Neural crest cell (in vitro differentiated cells): ENCODE measurements around the gene CDC42BPB. TPM values are rescaled to one million over a fixed set of nuclear protein-coding genes. Genes with fewer than 3 reads are reported as not detected.

Experiments
- DNase-seq: peaks from one replicate; pipeline ENCODE4 v3.0.0; 2021; ENCODE audit warnings: low read depth, mixed read lengths, low spot score
- H3K27ac Mint-ChIP-seq: one replicate; pipeline ENCODE4 v1.8.0; 2021; ENCODE audit warnings: mild to moderate bottlenecking, mixed read lengths; ENCODE audit not compliant: unreplicated experiment
- H3K27me3 Mint-ChIP-seq: 2 replicates; pipeline ENCODE4 v1.8.0; 2021; ENCODE audit warnings: low read depth, mild to moderate bottlenecking, mixed read lengths
- H3K36me3 Mint-ChIP-seq: 2 replicates; pipeline ENCODE4 v1.8.0; 2021; ENCODE audit warnings: low read depth, mild to moderate bottlenecking, mixed read lengths
- H3K4me1 Mint-ChIP-seq: 2 replicates; pipeline ENCODE4 v1.8.0; 2021; ENCODE audit warnings: mixed read lengths
- H3K4me3 Mint-ChIP-seq: one replicate; pipeline ENCODE4 v1.8.0; 2021; ENCODE audit warnings: mild to moderate bottlenecking, mixed read lengths
- H3K9me3 Mint-ChIP-seq: 2 replicates; pipeline ENCODE4 v1.8.0; 2021; ENCODE audit warnings: mixed read lengths
- CTCF ChIP-seq: fragments of 200-600 bp; sonication (generic); conservative IDR thresholded peaks from 2 replicates; pipeline ENCODE4 v1.5.0; 2021; ENCODE audit warnings: antibody characterized with exemption, mild to moderate bottlenecking
- total RNA-seq: library from RNA; stranded (reverse); gene quantifications from 2 replicates; pipeline ENCODE4 v1.2.1, GENCODE V29; 2021

CDC42BPB gene
- total RNA-seq, 1 donor from 2014 or later = 94.8 TPM

GRCh38 chr14:102935756-102936155 lies 121.6 kb downstream of the CDC42BPB start:
- no peak for TF ChIP-seq CTCF
- DNase-seq = no peak
- Mint-ChIP-seq H3K9me3 (no peaks in the 10 kb centered on the region), H3K4me3 (no peak overlapping the region), H3K27me3 (peaks cover 18% of the 10 kb centered on the region), H3K4me1 (peaks cover 7% of the 10 kb centered on the region), H3K27ac (no peak overlapping the region), H3K36me3 (peaks cover 11% of the 10 kb centered on the region)

DNA sequence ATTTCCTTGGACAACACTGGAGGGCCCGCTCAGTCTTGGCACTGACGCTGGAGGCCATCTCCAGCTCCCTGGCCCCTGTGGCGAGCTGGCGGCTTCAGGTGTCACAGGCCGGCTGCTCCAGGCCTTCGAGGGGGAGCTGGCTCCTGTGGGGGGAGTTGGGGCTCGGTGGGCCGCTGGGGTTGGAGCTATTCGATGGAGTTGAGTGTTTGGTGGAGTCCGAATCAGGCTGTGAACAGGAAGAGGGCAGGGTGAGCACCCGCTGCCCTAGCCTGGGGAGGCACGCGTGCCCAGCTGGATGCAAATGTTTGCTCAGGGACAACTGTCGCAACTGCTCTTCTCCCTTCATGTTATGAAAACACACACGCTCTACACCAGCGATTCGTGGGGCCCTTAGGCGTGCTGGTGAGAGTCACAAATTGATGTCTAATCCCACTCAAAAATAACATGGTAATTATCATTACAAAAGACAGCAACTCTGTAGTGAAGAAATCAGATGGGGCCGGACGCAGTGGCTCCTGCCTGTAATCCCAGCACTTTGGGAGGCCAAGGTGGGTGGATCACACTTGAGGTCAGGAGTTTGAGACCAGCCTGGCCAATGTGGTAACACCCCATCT lies 123.6 kb downstream of the CDC42BPB start:
- no peak for DNase-seq
- no peak overlapping the region for H3K4me3 Mint-ChIP-seq
- no peak overlapping the region for H3K27ac Mint-ChIP-seq
- no peak for TF ChIP-seq CTCF
- H3K9me3 Mint-ChIP-seq = no peaks in the 10 kb centered on the region
- H3K4me1 Mint-ChIP-seq = peaks cover 7% of the 10 kb centered on the region
- peaks cover 8% of the 10 kb centered on the region for H3K36me3 Mint-ChIP-seq
- H3K27me3 Mint-ChIP-seq = peaks cover 26% of the 10 kb centered on the region

DNA sequence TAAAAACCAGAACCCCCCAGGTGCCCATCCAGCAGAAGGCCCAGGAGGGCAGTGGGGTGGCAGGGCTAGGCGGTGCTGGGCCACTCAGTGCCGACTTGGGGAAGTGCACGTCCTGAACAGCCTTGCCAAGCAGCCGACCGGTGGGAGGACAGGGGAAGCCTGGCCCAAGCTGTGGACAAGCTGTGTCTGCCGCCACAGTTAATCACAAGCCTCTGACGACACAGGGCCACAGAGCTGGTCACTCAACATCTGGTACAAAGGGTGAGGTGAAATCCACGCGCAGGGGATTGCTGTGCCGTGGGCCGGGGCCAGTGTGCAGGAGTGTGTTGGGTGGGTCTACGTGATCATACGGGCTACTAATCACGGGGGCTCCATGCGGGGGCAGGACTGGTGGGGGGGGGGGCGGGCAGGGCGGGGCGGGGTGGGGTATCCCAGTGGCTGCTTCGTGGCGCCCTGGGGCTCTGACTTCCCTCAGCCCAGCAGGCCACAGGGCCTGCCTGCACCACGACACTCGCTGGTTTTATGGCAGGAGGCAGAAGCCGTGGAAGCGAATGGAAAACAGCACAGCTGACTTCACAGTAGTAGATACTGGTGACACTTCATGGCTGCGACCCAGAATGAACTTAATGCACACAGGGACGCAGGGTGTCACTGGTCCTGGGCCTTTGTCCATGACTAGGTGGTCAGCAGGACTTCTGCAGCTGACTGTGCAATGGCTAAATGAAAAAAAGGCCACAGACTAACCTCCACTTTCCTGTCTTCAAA lies 124.7 kb downstream of the CDC42BPB start:
- no peak overlapping the region for H3K4me3 Mint-ChIP-seq
- no peak for DNase-seq
- peaks cover 37% of the 10 kb centered on the region for H3K27me3 Mint-ChIP-seq
- no peak overlapping the region for H3K27ac Mint-ChIP-seq
- H3K36me3 Mint-ChIP-seq = peaks cover 8% of the 10 kb centered on the region
- TF ChIP-seq CTCF = no peak
- no peaks in the 10 kb centered on the region for H3K9me3 Mint-ChIP-seq
- peaks cover 7% of the 10 kb centered on the region for H3K4me1 Mint-ChIP-seq

DNA sequence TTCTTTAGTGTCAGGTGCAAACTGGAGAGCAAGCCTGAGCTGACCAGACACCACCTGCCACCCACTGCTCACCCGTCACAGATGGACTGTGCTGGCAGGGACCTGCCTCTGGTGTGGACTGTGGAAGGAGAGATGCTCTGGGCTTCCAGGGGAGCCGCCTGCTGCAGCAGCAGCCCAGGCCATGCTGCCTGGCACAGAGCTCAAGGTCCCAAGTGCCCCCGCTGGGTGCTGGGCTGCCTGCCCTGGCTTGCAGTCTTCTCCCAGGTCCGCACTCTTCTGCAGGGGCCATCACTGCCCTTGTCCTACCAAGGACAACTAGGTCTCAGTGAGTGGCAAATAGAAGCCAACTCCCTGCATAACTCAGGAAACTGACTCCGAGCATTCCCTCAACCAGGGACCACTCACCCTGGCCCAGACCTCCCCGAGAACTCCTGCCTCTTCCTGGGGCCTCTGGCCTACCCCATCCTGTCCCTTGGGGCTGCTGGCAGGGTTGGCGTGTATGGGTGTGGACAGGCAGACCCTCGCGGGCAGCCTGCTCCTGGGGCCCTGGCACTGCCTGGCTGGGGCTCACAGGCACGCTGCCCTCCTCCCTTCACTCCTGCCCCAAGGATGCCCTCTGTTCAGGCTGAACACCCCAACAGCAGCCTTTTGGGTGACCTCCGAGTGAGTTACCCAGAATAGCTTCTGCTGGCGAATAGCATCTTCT lies 125.6 kb downstream of the CDC42BPB start:
- DNase-seq = no peak
- peaks cover 46% of the 10 kb centered on the region for H3K27me3 Mint-ChIP-seq
- no peaks in the 10 kb centered on the region for H3K9me3 Mint-ChIP-seq
- no peak for TF ChIP-seq CTCF
- no peaks in the 10 kb centered on the region for H3K4me1 Mint-ChIP-seq
- no peak overlapping the region for H3K4me3 Mint-ChIP-seq
- peaks cover 6% of the 10 kb centered on the region for H3K36me3 Mint-ChIP-seq
- no peak overlapping the region for H3K27ac Mint-ChIP-seq

GRCh38 chr14:102930753-102931579 lies 126.4 kb downstream of the CDC42BPB start:
- H3K4me3 Mint-ChIP-seq = no peak overlapping the region
- no peak for DNase-seq
- no peak overlapping the region for H3K27ac Mint-ChIP-seq
- no peak for TF ChIP-seq CTCF
- peaks cover 4% of the 10 kb centered on the region for H3K4me1 Mint-ChIP-seq
- peaks cover 54% of the 10 kb centered on the region for H3K27me3 Mint-ChIP-seq
- H3K9me3 Mint-ChIP-seq = no peaks in the 10 kb centered on the region
- peaks cover 6% of the 10 kb centered on the region for H3K36me3 Mint-ChIP-seq
